Stimulated activated effector memory CD8-positive, alpha-beta T cell treated with anti-CD3 and anti-CD28 coated beads, Interleukin-12 subunit alpha, Interleukin-12 subunit beta, amount 100 ng/mL, for 72 hours (primary cell): Measurements from ENCODE around the gene DNAH8.

ENCODE experiments used
- ATAC-seq: fragments of 150-1000 bp; cut with Tn5 transposase; 2 replicates; pipeline ENCODE4 v1.10.0; 2021
- DNase-seq, 2 donors: peaks; one replicate each; pipeline ENCODE4 v3.0.0; 2021 to 2022; ENCODE audit warnings: low spot score in 2 of 2
- H3K27ac Mint-ChIP-seq: one replicate; pipeline ENCODE4 v1.8.0; 2022; ENCODE audit warnings: mild to moderate bottlenecking, mixed read lengths
- H3K36me3 Mint-ChIP-seq: one replicate; pipeline ENCODE4 v1.8.0; 2022; ENCODE audit warnings: mild to moderate bottlenecking, mixed read lengths
- H3K4me1 Mint-ChIP-seq: one replicate; pipeline ENCODE4 v1.8.0; 2022; ENCODE audit warnings: mixed read lengths
- H3K4me3 Mint-ChIP-seq: one replicate; pipeline ENCODE4 v1.8.0; 2022; ENCODE audit warnings: mild to moderate bottlenecking, mixed read lengths
- H3K9me3 Mint-ChIP-seq: one replicate; pipeline ENCODE4 v1.8.0; 2022; ENCODE audit warnings: mixed read lengths

DNAH8 gene

DNA sequence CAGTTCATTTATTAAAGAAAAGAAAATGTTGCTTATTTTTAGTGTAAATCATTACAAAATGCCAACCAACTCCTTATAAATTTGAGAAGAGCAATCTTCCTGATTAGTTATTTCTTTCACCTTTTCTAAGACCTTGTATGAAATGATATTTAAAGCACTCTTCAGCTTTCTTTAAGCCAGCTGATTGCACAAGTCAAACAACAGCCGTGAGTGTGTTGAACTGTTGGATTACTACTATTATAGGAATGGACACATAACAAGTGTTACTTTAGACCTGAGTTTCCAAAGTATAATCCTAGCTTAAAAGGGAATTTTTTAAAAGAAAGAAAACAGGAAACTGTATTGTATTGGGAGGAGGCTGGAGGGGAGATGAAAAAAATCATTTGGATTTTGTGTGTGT lies 306.7 kb downstream of the DNAH8 start:
- no peaks in the 10 kb centered on the region for H3K9me3 Mint-ChIP-seq
- no peak overlapping the region for H3K27ac Mint-ChIP-seq
- DNase-seq (no peak), ATAC-seq (no peak)
- no peak overlapping the region for H3K4me3 Mint-ChIP-seq
- no peaks in the 10 kb centered on the region for H3K4me1 Mint-ChIP-seq
- H3K36me3 Mint-ChIP-seq = no peaks in the 10 kb centered on the region

DNA sequence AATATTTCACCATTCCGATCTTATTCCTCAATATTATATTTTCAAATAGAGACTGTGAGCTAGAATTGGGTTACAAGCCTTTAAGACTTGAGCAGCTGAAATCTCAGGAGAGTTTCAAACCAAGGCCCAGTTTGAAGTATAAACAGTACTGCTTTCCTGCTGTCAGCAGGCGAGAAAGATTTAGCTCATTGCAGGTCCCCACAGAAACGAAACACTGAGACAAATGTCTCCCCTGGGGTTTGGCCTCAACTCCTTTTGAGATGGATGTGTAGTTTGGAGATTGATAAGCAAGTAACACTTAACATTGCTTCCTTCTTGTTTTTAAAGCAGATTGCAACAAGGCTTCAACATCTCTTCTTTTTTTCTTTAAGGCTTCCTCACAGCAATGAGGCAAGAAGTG lies 311.1 kb downstream of the DNAH8 start:
- DNase-seq = no peak
- peaks cover 5% of the 10 kb centered on the region for H3K4me1 Mint-ChIP-seq
- H3K27ac Mint-ChIP-seq = no peak overlapping the region
- peak; percentile 56 for ATAC-seq
- H3K4me3 Mint-ChIP-seq = no peak overlapping the region
- no peaks in the 10 kb centered on the region for H3K36me3 Mint-ChIP-seq
- no peaks in the 10 kb centered on the region for H3K9me3 Mint-ChIP-seq

DNA sequence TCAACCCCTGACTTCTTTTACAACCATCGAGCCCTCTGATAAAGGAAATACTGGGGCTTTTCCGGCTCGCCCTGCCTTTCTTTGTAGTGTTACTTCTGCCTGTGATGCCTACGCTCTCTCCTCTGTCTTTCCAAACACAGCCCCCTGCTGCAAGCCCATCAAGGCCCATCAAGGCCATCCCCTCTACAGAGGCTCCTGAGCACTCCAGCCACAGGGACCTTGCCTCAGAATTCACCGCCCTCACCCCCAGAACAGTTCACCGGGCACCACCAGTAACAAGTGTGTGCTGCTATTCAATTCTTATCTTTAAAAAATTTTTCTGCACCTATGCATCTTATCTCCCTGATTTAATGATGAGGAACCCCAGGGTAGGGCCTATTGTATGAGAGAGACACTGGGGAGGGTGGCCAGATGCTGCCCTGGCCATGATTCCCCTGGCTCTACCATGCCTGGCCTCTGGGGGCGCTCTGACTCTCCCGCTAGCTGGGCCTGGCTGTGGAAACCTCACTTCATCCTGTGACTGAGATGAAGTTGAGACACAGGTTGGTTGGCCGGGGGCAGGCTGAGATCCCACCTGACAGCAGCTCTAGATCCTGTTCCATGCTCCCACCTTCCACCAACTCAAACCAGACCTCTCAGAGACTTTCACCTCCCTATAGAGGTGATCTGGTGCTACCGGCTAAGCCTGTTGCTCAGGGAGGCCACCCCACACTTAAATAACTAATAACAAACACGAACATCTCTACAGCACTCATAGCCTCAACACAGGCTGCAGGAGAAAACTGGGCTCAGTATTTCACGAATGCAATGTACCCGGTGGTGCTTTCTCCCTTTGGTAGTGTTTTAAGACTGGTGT lies 314.3 kb downstream of the DNAH8 start:
- no peak overlapping the region for H3K27ac Mint-ChIP-seq
- ATAC-seq (peak; percentile 84), DNase-seq (peak; percentile 42 to 79)
- H3K36me3 Mint-ChIP-seq = no peaks in the 10 kb centered on the region
- no peak overlapping the region for H3K4me3 Mint-ChIP-seq
- H3K9me3 Mint-ChIP-seq = no peaks in the 10 kb centered on the region
- H3K4me1 Mint-ChIP-seq = peaks cover 5% of the 10 kb centered on the region

DNA sequence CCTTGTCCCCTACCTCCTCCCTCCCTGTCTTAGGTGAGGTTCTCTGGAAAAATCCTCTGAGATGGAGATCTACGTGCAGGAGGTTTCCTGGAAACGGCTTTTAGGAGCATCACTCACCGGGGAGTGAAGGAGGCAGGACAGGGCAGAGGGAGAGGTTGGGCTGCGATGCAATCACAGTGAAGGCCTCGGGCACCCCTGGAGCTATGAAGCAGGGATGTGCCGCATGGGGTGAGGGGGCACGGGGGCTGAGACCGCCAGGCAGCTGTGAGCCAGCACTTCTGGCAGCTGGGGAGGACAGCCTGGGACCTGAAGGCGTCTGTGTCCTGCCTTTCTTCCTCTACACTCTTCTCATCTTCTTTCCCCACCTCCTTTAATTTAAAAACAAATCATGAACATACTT lies 320.6 kb downstream of the DNAH8 start:
- Mint-ChIP-seq H3K27ac (no peak overlapping the region), H3K4me3 (no peak overlapping the region), H3K36me3 (no peaks in the 10 kb centered on the region), H3K9me3 (no peaks in the 10 kb centered on the region), H3K4me1 (no peaks in the 10 kb centered on the region)
- no peak for DNase-seq
- ATAC-seq = no peak

DNA sequence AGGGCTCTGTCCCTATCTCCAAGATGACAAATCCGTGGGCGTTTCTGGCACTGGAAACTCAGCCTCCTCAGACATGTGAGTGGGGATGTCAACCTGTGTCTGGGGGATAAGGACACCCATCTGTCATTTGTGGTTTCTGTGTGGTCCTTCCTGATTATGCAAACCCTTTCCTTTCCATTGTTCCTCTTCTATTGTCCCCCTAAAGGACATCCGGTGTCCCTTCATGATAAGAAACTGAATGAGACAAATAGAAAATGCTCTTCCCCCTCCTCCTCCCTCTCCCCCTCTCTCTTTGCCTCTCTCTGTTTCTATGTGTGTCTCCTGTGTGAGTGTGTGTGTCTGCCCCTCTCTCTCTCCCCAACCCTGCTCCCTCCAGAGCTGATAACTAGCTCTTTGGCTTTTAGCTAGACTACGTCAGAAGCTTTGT lies 322.0 kb downstream of the DNAH8 start:
- Mint-ChIP-seq H3K4me3 (no peak overlapping the region), H3K36me3 (no peaks in the 10 kb centered on the region), H3K27ac (no peak overlapping the region), H3K9me3 (no peaks in the 10 kb centered on the region), H3K4me1 (no peaks in the 10 kb centered on the region)
- ATAC-seq (no peak), DNase-seq (no peak)

DNA sequence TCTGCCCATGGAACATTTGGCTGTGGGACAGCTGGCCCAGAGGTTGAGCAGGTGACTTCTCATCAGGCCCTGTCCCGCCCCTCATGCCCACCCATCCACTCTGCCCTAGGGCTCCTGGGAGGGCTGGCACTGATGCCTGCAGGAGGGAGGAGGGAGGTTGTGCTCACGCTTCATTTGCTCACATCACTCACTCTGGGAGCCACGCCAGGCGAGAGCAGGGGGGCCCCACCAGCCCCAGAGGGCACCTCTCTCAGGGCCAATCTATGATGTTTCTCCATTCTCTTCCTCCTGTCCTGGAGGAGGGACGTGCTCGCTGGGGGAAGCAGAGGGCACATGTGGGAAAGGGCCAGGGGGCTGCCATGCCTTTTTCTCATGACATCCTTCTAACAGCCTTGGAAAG lies 322.6 kb downstream of the DNAH8 start:
- no peaks in the 10 kb centered on the region for H3K9me3 Mint-ChIP-seq
- H3K4me1 Mint-ChIP-seq = no peaks in the 10 kb centered on the region
- no peaks in the 10 kb centered on the region for H3K36me3 Mint-ChIP-seq
- no peak overlapping the region for H3K4me3 Mint-ChIP-seq
- ATAC-seq (no peak), DNase-seq (no peak)
- H3K27ac Mint-ChIP-seq = no peak overlapping the region

DNA sequence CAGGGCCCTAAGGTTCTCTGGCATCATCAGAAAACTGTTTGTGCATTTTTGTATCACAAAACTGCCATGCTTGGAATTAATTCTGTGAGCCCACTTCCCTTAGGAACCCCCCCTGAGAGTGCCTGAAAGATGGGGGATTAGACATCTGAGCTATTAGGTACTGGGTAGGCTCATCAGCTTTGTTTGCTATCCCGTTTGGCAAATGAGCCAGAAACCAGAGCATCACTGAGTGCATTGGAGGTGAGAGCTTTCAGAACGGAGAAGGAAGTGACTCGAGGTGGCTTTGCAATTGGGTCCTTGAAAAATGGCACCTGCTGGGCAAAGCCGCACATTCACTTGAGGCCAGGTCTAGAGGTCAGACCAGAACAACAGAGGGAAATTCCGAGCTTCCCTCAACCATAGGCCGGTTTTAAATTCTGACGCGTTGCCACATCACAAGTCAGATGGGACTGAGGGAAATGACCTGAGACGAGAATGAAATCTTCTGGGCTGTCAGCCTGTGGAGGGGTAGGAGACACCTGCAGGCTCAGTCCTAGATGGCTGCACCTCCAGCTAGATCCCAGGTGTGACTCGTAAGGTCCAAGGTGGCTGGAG lies 325.1 kb downstream of the DNAH8 start:
- DNase-seq = no peak
- Mint-ChIP-seq H3K4me3 (no peak overlapping the region), H3K36me3 (no peaks in the 10 kb centered on the region), H3K9me3 (no peaks in the 10 kb centered on the region), H3K4me1 (no peaks in the 10 kb centered on the region), H3K27ac (no peak overlapping the region)
- no peak for ATAC-seq

DNA sequence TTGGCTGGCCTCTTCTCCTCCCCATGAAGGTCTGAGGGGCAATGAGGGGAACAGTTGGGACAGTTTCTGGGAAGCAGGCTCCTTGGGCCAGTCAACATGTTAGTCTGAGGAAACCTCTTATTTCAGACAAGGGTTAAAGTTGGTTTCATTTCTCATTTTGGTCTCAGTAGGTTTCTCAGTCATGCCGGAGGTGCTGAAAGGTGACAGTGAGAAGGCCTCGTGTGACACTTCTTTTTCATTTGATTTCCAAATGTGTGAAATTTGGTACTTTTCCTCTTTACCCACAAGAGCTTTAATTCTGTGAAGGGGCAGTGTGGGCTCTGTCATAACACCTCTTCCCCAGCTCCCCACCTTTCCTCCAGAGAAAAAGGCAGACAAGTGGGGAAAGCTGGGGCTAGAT lies 326.0 kb downstream of the DNAH8 start:
- H3K36me3 Mint-ChIP-seq = no peaks in the 10 kb centered on the region
- DNase-seq (no peak), ATAC-seq (no peak)
- no peaks in the 10 kb centered on the region for H3K9me3 Mint-ChIP-seq
- no peak overlapping the region for H3K27ac Mint-ChIP-seq
- H3K4me1 Mint-ChIP-seq = no peaks in the 10 kb centered on the region
- no peak overlapping the region for H3K4me3 Mint-ChIP-seq

DNA sequence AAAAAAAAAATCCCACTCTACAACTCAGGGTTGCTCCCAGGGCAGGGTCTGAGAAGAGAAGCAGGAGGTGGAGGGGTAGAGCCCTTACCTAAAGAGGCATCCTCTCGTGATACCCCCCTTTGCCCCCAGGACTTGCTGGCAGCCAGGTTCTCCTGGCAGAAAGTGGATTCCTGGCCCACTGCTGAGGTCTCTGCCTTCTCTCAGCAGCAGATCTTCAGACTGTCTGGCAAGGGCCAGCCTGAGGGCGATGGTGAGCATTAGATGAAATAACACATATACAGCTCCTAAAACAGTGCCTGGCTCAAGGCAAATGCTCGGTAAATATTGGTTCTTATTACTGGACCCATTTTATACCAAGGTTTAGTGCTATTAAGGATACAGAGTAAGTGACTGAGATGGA lies 328.7 kb downstream of the DNAH8 start:
- Mint-ChIP-seq H3K36me3 (no peaks in the 10 kb centered on the region), H3K9me3 (no peaks in the 10 kb centered on the region), H3K4me3 (no peak overlapping the region), H3K4me1 (no peaks in the 10 kb centered on the region), H3K27ac (no peak overlapping the region)
- no peak for DNase-seq
- ATAC-seq = no peak

DNA sequence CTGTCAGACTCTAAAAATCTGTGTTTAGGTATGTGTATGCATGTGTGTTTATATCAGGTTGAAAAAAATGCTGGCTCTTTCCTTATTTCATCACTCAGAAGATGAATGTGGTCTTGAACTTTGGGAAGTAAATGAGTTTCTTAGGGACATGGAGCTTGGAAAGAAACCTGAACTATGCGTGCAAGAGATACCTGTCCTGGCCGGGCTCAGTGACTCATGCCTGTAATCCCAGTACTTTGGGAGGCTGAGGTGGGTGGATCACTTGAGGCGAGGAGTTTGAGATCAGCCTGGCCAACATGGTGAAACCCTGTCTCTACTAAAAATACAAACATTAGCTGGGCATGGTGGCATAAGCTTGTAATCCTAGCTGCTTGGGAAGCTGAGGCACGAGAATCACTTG lies 329.1 kb downstream of the DNAH8 start:
- H3K36me3 Mint-ChIP-seq = no peaks in the 10 kb centered on the region
- H3K9me3 Mint-ChIP-seq = no peaks in the 10 kb centered on the region
- H3K4me3 Mint-ChIP-seq = no peak overlapping the region
- H3K4me1 Mint-ChIP-seq = peaks cover 3% of the 10 kb centered on the region
- ATAC-seq (no peak), DNase-seq (no peak)
- no peak overlapping the region for H3K27ac Mint-ChIP-seq

DNA sequence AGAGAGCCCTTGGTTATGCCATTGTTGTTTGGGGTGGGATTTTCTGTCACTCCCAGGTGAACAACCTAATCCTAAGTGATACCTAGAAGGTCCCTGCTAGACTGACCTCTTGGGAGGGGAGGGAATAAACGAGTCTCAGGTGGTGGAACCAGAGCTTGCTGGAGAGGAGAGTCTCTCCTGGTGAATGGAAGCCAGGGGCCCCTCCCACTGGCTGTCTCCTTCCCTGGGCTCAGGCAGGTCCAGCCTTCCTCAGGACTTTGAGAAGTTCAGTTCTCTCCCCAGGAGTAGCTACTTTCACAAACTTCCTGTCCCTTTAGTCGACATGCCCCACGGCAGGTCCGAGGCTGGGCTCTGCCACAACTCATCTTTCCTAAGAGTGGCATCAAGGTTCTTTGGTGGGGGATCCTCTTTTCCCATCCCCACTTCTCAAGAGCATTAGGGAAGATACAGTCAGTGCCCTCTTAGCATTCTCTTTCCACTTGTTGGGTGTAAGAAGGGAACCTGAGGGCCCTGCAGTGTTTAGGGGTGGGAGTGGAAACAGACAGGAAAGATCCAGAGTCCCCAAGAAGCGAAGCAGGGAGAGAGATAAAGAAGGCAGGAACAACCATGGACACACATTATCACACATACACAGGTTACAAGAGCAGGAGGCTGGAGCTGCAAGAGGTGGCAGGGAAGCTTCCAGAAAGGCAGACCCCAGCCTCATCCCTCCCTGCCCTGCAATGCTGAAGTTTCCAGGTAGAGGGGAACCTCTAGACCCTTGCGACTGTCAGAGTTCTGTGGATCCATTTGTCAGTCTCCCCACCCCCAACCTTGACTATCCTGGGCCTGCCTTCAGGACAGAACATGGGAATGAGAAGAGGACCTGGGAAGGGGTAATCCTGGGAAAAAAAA lies 332.6 kb downstream of the DNAH8 start:
- H3K4me3 Mint-ChIP-seq = no peak overlapping the region
- ATAC-seq = no peak
- no peaks in the 10 kb centered on the region for H3K9me3 Mint-ChIP-seq
- peaks cover 32% of the 10 kb centered on the region for H3K4me1 Mint-ChIP-seq
- H3K36me3 Mint-ChIP-seq = no peaks in the 10 kb centered on the region
- no peak for DNase-seq
- no peak overlapping the region for H3K27ac Mint-ChIP-seq

DNA sequence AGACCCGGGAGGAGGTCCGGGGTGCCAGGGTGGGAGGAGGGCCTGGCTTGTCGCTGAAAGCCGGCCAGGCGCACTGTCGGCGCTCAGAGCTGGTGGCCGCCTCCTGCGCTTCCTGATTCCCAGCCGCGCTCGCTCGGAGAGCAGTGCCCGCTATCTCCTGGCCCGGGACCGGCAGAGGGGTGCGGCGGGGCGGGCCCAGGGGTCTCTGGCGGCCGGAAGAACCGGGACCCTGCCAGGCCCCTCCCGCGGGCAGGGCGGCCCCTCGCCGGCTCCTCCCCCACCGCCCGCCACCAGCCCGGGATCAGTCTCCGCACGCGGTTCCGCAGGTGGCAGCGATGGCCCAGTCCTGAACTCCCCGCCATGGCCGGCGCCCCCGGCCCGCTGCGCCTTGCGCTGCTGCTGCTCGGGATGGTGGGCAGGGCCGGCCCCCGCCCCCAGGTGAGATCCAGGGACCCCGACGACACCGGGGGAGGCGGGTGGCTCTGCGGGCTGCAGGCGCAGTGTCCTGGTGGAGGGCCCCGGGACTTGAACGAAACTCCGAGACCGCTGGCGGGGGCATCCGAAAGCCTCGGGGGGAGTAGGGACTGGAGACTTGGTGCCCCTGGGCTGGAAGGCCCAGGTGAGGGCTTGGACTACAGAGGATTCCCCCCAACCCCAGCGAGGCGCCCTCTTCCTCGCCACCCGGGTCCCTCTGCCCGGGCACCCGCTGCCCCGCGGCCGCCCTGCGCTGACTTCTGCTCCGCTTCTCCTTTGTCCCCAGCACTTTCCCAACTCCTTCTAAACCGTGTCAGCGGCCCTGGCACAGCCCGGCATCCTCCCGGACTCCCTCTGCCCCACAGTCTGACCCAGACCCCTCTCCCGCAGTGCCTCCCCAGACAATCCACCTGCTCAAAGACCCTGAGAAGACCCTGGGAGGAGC lies 333.6 kb downstream of the DNAH8 start, which contains the start of gene GLP1R:
Gene GLP1R (plus strand): TSS at position 301 of the 919 bp plus-strand sequence. CDS start 60 bp downstream, at position 361.
- H3K4me3 Mint-ChIP-seq = peak within 1 kb of the TSS; percentile 65
- H3K36me3 Mint-ChIP-seq = no peaks in the 10 kb centered on the region
- peaks cover 32% of the 10 kb centered on the region for H3K4me1 Mint-ChIP-seq
- no peak within 1 kb of the TSS for H3K27ac Mint-ChIP-seq
- DNase-seq (no peak), ATAC-seq (peak; percentile 5)
- no peaks in the 10 kb centered on the region for H3K9me3 Mint-ChIP-seq

DNA sequence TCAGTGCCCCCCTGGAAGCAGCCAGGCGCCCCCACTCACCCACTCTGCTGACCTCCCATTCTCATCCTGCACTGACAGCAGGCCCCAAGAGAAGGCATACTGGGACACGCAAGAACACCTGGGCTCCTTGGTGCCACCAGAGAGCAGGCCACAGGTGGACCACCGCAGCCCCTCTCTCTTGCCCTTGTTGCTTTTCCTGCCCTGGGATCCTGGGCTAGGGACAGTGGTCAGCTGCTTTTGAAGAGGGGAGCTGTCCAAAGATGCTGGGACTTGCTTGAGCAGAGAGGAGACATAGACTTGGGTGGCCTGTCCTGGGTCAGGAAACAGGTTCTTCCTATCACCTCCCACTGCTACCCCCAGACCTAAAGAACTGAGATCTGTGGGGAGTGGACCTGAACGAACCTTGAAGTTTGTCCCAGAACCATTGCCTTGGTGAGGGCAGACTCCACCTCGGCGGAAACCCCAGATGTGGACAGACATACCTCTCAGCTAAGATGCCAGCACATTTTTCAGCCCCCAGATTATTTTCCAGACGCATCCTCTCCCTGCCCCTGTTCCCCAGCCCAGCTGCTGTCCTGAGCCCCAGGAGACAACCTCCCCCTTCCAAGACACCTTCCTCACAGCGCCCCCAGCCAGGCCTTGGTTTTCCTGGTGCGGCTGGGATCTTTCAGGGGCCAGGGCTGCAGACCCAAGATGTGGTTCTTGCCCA lies 334.6 kb downstream of the DNAH8 start:
- Mint-ChIP-seq H3K4me3 (peak overlapping the region; percentile 65), H3K9me3 (no peaks in the 10 kb centered on the region)
- ATAC-seq = no peak

DNA sequence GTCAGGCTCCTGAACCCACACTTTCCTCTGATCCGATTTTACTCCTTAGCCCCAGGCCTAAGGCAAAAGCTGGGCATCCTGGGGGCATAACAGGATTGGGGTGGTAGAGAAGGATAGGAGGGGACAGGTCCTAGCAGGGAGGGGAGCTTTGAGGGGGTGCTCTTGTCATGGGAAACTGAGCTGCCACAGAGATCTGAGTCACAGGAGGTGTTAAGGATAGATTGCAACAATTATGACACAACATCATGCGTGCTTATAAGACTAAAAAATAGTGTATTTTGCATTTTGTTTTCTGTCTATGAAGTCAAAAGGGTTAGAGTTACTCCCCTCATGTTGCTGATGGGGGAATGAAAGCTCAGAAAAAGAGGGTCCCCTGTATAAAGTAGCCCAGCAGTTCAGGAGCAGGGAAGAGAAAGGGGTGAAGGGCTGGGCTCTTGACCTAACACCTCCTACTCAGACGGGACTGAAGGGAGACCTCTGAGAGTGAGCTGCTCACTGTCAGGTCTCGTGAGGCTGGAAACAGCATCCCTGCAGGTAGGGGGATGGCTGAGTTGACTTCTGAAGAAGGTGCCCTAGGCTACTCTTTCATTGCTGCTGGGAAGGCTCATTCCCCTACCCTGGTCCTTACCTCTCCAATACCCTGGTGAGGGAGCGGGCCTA lies 335.5 kb downstream of the DNAH8 start:
- Mint-ChIP-seq H3K36me3 (no peaks in the 10 kb centered on the region), H3K4me3 (no peak overlapping the region), H3K4me1 (peaks cover 32% of the 10 kb centered on the region), H3K9me3 (no peaks in the 10 kb centered on the region), H3K27ac (no peak overlapping the region)
- ATAC-seq = peak; percentile 65
- no peak for DNase-seq

More for the DNA sequence above, 334.6 kb downstream of the DNAH8 start:
- H3K36me3 Mint-ChIP-seq = no peaks in the 10 kb centered on the region
- DNase-seq = no peak
- no peak overlapping the region for H3K27ac Mint-ChIP-seq
- peaks cover 32% of the 10 kb centered on the region for H3K4me1 Mint-ChIP-seq
